HT1080 (cell line): ENCODE measurements around the gene SLIT1. TPM values are rescaled to one million over a fixed set of nuclear protein-coding genes. Genes with fewer than 3 reads are reported as not detected.

Experiments
- DNase-seq: peaks from one replicate; pipeline ENCODE4 v3.0.0-alpha.2; 2015; ENCODE audit warnings: low read depth
- total RNA-seq: library from RNA; depleted of rRNA; stranded (reverse); fragments of >200 nt; shearing (Covaris generic); gene quantifications from 2 replicates; pipeline ENCODE4 v1.2.3, GENCODE V29; 2014

SLIT1 gene
- total RNA-seq, 1 experiment from 2014 or later, result not detected

DNA sequence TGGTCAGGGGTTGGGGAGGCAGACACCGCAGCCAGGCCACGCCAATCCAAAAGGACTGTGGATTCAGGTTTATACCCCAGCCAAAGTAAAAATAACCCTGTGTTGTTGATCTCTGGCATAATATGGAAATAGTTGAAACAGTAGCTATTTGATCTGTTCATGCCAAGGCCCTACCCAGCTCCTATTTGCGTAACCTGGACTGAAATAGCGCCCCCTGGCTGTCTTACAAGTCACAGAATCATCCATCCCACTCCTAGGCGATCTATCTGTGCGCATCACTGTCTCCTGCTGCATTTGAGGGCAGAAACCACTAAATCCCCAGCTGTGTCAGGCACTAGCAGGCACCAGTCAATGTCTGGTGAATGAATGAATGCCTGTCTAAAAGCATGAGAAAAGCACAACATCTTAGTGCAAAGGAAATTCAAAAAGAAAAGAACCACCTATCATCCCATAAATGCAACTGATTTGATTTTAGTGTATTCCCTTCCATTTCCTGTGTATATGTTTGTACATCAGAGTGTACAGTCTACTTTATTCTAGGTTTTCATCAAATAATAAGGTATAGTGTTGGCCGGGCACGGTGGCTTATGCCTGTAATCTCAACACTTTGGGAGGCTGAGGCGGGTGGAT, 160.0 kb downstream of the SLIT1 start:
- DNase-seq, result peak; percentile 21

DNA sequence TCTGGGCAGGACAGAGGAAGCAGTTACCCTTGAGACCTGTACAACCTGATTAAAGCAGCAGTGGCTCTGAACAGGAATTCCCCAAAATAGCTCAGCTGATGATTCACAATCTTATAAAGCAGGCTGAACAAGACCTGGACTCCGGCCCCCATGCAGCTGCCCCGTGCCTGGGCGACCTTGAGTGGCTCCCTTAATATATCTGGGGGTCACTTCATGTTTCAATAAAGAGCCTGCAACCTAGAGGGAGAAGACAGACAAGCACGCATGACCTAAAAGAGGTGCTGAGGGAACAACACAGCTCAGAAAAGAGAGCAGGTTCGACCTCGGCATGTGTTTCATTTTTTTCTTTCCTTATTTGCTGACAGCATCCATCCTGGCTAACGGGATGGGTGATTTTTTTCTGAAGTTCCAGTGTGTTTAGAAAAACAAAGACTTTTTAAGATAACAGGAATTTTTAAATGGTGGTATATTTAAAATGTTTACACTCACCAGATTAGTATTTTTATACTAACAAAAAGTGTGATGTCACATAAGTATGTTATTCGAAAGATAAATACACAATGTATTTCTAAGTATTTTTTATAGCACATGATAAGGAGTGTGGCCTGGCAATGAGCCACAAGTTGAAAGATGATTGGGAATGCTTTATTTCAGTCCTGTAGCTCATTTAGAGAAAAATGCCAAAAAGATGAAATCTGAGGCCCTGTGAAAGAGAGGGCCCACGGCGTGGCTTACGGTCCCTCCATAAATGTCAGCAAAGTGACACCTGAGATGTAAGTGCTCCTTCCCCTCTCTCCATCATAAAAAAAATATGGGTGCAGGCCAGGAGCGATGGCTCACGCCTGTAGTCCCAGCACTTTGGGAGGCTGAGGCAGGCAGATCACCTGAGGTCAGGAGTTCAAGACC, 161.3 kb downstream of the SLIT1 start:
- DNase-seq, result peak; percentile 72

DNA sequence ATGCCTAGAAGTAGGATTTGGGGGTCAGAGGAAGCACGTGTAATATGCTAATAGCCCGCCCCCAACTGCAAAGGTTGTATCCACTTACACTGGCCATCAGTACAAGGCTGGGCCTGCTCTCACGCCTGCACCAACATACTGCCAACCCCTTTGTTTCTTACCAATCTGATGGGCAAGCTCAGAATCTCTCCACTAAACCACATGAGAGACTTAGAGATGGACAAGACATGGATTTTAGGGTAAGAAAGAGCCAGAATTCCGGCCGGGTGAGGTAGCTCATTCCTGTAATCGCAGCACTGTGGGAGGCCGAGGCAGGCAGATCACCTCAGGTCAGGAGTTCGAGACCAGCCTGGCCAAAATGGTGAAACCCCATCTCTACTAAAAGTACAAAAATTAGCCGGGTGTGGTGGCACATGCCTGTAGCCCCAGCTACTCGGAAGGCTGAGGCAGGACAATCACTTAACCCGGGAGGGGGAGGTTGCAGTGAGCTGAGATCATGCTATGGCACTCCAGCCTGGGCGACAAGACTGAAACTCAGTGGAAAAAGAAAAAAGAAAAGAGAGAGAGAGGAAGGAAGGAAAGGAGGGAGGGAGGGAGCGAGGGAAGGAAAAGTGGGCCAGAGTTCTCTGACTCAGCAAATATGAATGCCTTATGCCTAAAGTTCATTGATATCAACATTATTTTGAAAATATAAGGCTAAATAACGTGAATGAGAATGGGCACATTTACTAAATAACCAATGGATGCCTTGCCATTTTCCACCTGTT, 162.2 kb downstream of the SLIT1 start:
- DNase-seq, result no peak

DNA sequence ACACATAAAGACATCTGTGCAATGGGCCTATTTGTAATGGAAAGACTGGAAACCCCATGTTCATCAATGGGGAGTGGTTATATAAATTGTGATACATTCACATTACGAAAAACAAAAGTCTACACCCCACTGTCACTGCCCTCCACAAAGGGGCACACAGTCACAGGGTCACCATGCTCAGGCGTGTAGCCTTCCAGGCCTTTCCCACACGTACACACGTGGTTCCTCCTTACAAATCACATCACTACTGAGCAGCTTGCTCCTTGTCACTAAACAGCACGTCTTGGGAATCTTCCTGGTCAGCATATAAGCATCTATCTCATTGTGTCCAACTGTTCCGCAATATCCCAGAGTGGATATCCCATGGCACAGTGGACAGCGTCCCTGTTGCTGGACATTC, 163.1 kb downstream of the SLIT1 start:
- no peak for DNase-seq

DNA sequence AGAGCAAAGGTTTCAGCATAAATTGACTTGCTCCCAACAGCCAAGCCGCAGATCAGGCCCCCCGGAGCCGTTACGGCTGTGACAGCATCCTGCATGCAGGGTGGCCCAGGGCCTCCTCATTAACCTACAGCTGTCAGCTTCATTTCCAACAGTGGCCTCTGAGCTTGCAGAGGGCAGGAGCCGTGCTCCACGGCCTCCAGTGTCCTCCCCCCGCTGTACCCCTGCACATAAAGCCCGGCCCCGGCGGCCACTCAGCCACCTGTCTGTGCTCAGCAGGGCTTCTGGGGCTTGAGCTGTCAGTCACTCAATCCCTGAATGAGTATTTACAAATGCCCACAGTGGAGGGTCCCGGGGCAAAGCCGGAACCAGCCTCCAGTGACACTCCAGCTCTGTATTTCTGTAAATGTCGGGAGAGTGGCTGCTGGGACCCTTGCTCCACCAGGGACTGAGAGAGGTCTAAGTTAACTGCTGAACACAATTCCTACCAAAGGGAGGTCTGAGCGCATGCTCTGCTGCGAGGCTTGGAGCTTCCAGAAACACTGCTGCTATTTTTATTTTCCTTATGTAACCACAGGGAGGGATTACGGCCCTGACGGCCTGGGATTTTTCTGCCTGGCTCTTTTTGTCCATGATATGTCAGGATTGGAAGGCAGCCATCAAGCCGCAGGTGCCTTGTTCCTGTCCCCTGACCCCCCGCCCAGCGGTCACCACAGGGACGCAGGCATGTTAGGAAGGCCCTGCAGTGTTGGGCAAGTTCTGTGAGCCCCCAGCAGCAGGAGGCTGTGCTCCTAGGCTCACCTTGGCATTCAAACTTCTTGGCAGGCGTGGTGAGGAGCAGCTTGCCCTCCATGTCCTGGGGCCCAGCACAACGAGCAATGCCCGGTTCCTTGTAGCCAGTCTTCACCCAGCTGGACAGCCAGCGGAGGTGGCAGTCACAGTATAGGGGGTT, 165.0 kb downstream of the SLIT1 start:
- DNase-seq, result no peak

DNA sequence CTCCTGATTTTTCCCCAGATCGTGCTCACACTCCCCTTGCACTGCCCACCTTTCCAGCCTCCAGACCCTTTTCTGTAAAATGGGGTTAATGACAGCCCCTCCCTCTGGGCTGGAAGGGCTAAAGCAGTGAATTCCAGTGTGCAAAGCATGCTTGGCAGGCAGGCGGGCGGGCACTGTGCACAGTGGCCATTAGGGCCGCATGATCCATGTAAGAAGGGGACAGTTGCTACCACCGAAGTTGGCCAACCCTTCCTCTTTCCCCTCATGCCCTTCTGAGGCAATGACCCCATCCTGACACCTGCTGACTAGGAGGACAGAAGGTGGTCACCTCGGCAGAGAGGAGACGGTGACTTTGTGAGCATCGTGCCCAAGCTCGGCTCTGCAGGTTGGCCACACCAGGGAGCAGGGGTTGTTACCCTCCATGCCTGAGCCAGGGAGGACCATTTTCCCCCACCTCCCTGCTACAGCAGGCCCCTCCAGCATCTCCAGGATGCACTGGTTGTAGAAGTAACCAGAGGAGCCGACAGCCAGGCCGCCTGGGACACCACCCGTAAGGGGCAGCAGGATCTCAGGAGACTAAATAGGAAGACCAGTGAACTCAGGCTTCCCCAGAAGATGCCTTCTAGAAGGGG, 166.4 kb downstream of the SLIT1 start:
- DNase-seq, result no peak

DNA sequence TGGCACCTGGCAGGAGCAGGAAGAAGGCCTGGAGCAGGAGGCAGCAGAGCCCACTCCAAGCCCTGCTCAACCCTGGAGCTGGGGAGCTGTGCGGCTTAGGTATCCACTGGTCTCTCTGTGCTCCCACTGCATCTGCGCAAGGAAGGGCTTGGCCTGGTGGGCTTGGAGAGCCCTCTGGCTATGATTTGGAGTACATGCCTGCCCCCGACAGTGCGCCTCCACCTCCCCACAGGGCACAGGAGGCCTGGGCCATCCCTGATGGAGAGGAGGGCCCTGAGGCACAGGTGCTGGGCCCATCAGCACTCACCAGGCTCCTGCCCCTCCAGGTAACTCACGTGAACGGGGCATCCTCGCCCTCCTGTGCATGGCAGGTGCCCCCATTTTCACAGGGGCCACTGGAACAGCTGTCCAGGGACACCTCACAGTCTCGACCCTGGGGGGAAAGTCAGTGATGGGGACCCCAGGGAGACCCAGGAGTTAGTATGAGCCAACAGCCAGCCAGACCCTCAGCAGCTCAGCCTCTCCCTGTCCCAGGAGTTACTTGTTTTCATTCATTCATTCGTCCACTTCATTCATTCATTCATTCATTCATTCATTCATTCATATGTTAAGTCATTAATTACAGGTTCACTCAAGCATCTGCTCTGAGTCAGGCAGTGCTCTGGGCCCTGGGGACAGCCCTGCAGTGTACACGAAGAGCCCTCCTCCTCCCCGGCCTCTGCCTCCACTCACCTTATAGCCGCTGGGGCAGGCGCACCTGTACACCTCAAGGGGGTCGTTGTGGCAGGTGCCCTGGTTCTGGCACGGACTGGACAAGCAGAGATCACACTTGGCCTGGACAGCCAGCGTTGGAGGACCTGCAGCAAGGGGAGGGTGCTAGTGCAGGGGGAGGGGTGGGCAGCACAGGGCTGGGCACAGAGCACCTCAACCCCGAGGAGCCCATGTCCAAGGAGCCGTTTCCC, 167.2 kb downstream of the SLIT1 start:
- DNase-seq, result no peak

DNA sequence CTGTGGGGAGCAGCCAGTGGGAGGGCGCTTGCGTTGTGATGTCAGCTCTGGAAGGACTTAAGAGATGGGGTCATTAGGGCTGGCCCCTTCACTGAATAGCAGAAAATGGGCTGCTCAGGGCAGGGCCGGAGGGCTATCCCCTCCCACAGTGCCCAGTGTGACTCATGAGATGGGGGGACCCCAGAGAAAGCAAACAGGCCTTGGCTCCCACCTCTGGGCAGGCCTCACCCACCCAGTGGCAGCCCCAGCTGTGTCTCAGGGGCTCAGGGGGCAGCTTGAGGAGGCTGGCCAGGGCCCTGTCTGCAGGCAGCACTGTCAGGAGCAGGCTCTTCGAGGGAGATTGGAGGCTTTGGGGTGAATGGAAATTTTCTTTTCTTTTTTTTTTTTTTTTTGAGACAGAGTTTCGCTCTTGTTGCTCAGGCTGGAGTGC, 168.3 kb downstream of the SLIT1 start:
- no peak for DNase-seq

DNA sequence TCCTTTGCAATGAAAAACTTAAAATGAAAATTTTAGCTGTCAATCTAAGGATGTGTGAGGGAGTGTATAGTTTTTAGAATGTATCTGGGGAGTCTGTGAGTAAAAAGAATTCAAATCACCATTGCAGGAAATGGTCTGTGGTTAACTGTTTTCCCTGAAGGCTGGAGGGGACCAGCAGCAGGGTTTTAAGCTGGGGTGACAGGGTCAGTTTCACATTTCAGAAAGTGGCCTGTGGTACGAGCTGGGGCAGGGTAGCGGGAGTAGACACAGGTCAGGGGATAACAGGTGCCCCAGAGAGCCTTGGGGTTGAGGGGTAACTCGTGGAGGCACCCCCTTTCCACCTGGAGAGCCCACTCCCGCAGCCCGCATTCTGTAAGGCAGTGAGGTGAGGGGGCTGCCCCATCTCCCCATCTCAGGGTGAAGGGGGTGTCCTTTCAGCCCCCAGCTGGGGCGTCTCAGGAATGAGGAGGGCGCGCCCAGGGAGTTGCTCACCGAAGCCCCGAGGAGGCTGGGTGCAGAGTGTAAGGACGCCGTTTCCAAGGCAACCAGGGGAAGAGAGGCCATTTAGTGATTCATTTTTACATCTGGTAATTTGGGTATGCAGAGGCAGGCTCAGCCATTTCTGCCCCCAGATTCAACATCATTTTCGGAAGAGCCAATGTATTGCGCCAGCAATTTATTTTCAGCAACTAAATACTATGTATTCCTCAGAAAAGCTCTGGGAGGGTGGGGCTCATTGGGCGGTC, 168.9 kb downstream of the SLIT1 start:
- no peak for DNase-seq

DNA sequence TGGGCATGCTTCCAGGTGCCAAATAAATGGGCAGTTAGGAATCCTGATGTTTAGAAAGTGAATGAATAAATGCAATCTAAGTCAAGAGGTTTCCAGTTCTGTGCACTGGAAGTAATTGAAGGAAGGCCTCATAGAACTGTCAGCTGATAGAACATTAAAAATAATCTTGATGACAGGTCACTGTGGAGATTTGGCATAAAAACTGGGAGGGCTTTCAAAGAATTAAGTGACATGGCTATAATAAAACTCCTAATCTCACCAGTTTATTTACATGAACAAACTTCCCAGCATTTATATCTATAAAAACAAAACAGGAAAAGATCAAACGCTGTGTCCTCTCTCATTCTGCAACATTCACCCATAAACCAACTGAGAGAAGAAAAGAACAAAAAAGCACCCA, 170.5 kb downstream of the SLIT1 start:
- no peak for DNase-seq

DNA sequence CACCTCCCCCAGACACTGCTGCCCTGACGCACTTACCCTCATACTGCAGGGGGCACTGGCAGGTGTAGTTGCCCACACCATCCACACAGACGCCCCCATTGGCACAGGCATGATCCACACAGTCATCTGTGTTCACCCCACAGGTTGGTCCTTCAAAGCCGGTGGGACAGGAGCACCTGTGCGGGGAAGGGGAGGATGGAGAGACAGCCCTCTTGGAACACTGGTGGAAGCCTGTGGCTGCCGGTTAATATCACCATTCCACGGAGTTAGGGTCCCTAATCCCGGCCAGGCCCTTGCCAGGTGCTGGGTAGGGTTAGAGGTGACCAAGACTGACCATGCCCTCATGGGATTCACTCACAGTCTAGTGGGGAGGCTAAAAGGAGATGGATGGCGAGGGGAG, 171.8 kb downstream of the SLIT1 start:
- DNase-seq, result no peak

DNA sequence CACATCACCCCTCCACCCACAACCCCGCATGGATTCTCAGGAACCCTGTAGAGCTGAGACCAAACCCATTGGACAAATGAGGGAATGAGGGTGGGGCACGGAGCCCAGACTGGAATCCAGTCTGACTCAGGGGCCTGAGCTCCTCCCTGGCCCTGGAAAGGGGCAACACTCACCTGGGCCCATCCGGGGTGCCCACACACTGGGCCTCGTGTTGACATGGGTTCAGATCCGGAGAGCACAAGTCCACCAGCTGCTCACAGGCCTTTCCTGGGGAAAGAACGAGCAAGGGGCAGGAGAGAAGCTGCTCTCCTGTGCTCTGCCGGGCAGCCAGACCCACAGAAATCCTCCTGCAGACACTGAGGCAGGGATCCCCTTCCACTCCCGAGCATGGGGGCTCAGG, 172.2 kb downstream of the SLIT1 start:
- no peak for DNase-seq

DNA sequence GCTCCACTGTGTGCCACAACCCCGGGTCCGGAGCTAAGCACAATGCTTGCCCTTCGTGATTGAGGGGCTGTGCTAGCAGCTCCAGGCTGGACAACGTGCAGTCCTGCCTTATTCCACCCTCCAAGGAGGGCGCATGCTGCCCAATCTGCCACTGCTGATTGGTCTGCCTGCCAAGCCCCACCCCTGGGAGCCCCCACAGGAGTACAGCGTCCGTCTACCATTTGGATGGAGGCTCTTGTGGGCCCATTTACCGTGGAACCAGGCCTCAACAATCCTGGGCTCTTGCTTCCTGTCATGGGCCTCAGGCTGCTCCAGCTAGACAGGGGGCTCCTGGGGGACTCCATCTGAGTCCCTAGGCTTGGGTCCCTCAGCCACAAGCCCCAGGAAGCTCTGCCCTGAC, 173.3 kb downstream of the SLIT1 start:
- DNase-seq, result no peak

DNA sequence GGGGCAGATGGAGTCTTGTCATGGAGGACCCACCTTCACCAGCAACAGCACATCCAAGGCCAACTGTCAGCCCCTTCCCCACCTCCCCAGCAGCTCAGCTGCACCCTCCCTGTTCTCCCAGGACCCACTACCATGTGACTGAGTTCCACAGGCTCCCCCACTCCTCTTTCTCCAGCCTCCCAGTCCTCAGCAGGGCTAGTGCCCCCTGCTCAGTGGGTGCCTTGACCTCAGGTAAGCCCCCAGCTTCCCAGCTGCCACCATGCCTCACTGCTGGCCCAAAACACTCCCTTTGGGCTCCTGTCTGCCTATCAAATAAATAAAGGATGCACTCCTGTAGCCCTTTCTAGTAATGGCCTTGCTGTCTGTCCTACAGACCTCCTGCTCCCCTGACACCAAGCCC, 174.4 kb downstream of the SLIT1 start:
- DNase-seq, result no peak

DNA sequence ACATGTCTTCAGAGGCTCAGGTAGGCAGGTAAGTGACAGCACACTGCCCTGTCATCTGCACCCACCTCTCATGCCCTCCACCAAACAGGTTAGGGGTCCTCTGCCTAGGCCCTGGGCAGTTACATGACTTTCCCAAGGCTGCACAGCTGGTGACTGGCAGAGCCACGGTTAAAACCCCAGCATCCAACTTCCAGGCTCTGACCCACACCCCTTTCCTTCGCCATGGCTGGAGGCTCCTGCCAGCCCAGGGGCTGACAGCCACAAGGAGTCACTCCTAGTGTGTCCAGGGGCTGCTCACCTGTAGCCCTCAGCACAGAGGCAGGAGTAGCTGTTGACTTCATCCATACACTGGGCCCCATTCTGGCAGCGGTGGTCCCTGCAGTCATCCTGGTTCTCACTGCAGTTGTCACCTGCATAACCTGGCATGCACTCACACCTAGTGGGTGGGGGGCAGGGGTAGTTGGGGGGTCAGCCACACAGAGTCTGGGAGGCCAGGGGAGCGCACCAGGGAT, 175.0 kb downstream of the SLIT1 start:
- no peak for DNase-seq

DNA sequence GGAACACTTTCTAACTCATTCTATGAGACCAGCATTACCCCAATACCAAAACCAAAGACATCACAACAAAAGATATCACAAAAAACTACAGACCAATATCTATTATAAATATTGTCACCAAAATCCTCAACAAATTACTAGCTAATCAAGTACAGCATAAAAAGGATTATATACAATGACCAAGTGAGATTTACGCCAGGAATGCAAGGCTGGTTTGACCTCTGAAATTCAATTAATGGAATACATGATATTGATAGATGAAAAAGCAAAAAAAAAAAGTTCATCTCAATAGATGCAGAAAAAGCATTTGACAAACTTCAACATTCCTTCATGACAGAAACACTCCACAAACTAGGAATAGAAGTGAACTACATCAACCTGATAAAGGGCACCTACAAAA, 178.3 kb downstream of the SLIT1 start:
- no peak for DNase-seq

DNA sequence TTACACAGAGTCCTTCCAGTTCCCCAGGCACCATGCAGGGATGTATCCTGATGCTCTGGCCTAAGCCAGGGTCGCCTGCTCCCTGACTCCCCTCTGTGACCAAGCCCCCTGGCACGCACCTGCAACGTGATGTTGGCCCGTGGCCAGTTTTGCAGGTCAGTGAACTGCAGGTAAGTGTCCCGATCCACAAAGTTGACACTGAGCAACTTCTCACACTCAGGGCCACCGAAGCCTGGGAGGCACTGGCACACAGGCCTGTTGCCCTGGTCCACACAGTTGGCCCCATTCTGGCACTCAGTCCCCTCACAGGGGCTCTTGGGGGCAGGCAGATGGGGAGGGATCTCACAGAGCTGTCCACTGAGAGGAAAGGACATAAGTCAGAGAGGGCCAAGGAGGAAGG, 179.4 kb downstream of the SLIT1 start:
- DNase-seq, result no peak

DNA sequence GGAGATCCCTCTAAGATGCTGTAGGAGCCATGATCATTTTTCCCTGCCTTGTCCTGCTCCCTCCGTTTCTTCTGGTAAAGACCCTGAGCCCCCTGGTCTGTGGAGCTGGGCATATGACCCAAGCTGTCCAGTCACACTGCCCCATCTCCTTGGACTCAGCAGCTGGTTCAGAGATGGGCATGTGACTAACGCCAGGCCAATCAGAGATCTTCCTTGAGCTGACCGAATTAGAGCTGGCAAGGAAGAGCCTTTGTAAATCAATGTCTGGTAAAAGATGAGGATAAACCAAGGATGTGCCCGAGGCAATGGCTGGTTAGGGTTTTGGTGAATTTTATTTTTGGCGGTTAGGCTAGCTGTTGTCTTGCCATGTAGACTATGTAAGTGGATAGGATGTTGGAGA, 180.4 kb downstream of the SLIT1 start:
- no peak for DNase-seq
